ENCODE data around the gene TCP11L1.

Gene TCP11L1

GRCh38 chr11:33001751-33002542 lies 37.4 kb upstream of the TCP11L1 start:
- POLR2A ChIA-PET = no interaction called here
- no peak for DNase-seq (ENCODE audit: extremely low spot score)
- no peak for TF ChIP-seq CTCF (IDR thresholded peaks at IDR 0.05; ENCODE audit: control extremely low read depth, extremely low read depth, low read depth, missing control alignments)
- CTCF ChIA-PET = no interaction called here

GRCh38 chr11:33005175-33005574 lies 34.2 kb upstream of the TCP11L1 start:
- ChIA-PET POLR2A (no interaction called here), CTCF (interaction anchor here (1.2 to 1.9 kb wide), 2 partner anchors 20 to 27 kb away, joined by 3 to 4 read pairs; no protein-coding TSS in a partner anchor)
- no peak for DNase-seq (ENCODE audit: extremely low spot score)
- no peak for TF ChIP-seq CTCF (IDR thresholded peaks at IDR 0.05; ENCODE audit: control extremely low read depth, extremely low read depth, low read depth, missing control alignments)

GRCh38 chr11:33006010-33006409 lies 33.4 kb upstream of the TCP11L1 start:
- ChIA-PET POLR2A (no interaction called here), CTCF (interaction anchor here (1.2 to 1.9 kb wide), 2 partner anchors 19 to 26 kb away, joined by 3 to 4 read pairs; no protein-coding TSS in a partner anchor)
- TF ChIP-seq CTCF (IDR thresholded peaks at IDR 0.05; ENCODE audit: control extremely low read depth, extremely low read depth, low read depth, missing control alignments) = no peak
- no peak for DNase-seq (ENCODE audit: extremely low spot score)

- TF ChIP-seq CTCF (IDR thresholded peaks at IDR 0.05; ENCODE audit: control extremely low read depth, extremely low read depth, low read depth, missing control alignments) = no peak
- DNase-seq (ENCODE audit: extremely low spot score) = no peak
- POLR2A ChIA-PET = no interaction called here
- CTCF ChIA-PET = no interaction called here
These were observed 25.6 kb upstream of the TCP11L1 start for GRCh38 chr11:33013755-33014154.

- ChIA-PET POLR2A (interaction anchor here (1.1 kb wide), 1 partner anchor 24 kb away, joined by 4 read pairs; the partner anchor contains the start of gene TCP11L1), CTCF (interaction anchor here (0.6 to 2.3 kb wide), 5 partner anchors 9 to 49 kb away, joined by 3 to 9 read pairs (median 5); no protein-coding TSS in a partner anchor)
- peak; percentile 88 for DNase-seq (ENCODE audit: extremely low spot score)
- no peak for TF ChIP-seq CTCF (IDR thresholded peaks at IDR 0.05; ENCODE audit: control extremely low read depth, extremely low read depth, low read depth, missing control alignments)
These were observed 23.5 kb upstream of the TCP11L1 start, which contains the start of gene DEPDC7 for GRCh38 chr11:33015621-33016551. DEPDC7 (plus strand) TSS chr11:33015878; CDS start chr11:33015956, 78 bp downstream.

GRCh38 chr11:33016654-33017053 lies 22.7 kb upstream of the TCP11L1 start:
- DNase-seq (ENCODE audit: extremely low spot score) = no peak
- CTCF ChIA-PET = interaction anchor here (0.6 to 2.3 kb wide), 4 partner anchors 9 to 49 kb away, joined by 3 to 9 read pairs (median 5); no protein-coding TSS in a partner anchor
- POLR2A ChIA-PET = interaction anchor here (1.1 kb wide), 1 partner anchor 23 kb away, joined by 4 read pairs; the partner anchor contains the start of gene TCP11L1
- no peak for TF ChIP-seq CTCF (IDR thresholded peaks at IDR 0.05; ENCODE audit: control extremely low read depth, extremely low read depth, low read depth, missing control alignments)
